HG02840 (cell line): ENCODE measurements around the gene MPP3.

ENCODE experiments used
- ATAC-seq: cut with Tn5 transposase; IDR thresholded peaks from one replicate; pipeline ENCODE4 v1.9.1; 2021; ENCODE audit warnings: mild to moderate bottlenecking, moderate library complexity, moderate number of reproducible peaks; ENCODE audit not compliant: unreplicated experiment, low FRiP score

Gene MPP3

DNA sequence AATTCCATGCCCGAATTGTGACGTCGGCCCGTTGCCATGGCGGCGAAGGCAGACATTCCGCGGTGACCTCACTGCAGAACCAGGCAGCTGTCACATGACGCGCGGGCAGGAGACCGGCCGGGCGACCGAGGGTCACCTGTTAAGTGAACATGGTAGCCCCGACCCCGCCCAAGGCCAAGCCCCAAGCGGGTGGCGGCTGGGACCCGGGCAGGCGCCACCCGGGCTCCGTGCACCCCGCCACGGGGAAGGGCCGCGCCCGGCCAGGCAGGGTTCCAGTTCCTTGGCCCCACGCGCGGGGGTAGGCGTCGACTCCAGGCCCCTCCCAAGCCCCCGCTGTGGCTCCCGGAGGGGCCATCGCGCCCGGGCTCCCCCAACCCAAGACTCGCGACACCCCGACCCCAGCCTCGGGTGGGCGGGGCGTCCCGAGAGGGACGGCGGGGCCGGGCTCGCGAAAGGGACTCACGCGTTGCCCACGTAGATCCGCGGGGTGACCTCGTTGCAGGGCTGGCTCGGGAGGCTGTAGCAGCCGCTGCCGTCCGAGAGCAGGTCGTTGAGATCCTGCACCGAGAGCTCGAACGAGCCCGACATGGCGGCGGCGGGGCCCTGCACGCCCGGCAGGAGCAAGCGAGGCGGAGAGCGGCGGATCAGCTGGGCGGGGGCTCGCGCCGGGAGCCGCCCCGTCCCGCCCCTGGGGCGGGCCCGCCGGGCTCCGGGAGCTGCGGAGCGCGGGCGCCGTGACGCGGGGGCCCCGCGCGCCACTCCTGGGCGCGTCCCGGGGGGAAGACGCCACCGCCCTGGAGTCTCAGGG is 54.4 kb downstream of the MPP3 start, which contains the start of gene DUSP3:
Gene DUSP3 (minus strand): TSS at position 641 of the 808 bp plus-strand sequence. CDS start 53 bp downstream, at position 588.
- no peak for ATAC-seq

DNA sequence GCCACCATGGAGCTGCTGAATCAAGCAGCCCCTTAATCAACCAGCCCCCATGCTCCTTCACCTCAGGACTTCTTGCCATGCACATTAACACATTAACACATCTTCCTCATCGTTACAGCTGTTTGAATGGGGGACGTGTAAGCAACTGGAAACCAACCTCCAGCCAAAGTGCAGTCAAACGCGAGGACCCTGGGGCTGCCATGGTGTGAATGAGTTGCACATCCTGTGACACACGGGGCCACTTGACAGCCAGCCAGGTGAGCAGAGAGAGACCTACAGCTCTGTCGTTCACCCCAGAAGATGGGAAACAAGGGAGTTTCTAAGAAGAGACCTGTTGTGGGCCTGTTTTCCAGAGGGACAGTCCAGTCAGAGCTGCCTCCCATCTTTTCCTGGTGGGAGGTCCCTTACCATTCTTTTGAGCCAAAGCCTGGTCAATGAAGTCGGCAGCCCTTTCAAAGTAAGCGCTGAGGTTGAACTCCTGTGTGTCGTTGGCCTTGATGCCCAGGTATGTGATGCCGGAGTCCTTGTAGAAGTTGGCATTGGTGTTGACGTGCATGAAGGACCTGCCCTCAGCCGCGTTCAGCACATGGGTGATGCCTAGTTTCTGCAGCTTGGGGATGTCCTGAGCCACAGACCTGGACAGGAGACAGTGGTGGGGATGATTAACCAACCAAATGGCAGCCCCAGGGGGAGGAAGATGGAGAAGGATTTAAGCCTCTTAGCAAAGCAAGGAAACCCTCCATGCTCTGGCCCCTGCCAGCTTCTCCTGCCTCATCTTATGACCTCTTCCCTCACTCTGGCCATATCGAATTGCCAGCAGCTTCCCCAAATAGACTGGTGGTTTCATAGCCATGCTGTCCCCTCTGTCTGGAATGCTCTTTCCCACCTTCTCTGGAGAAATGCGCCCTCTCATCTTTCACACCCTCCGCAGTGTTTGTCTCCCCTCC is 58.4 kb downstream of the MPP3 start:
- ATAC-seq: no peak

DNA sequence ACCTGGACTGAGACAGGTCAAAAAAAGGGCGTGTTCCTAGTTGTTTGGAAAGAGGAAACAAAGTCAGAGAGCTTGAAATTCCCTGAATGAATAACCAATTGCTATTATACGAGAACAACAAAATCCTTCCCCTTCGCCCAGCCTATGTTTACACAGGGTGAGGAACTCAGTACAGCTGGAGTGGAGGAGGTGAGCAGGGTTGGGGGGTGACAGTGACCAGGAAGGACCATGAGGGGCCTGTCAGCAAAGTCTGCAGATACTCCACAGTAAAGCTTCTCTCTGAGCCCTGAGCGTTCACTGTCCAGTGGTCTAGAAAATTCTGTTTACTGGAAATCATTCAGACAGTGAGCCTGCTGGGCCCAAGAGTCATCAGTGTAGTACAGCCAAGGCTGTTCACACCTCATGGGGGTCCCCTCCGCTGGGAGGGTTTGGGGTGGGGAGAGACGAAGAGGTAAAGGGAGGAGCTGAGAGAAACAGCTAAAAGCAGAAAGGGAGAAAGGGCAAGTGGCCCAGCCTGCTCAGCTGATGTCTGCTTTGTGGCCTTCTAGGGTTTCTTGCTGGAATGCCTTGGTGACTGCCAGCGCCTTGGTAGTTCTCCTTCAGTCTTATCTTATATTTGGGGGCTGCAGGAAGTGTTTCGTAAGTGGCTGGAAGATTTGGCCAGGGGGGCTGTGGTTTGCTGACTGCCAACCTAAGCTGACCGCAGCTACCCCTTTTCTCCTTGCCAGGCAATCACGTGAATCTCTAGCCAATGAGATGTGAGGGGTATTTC is 59.9 kb downstream of the MPP3 start:
- no peak for ATAC-seq

DNA sequence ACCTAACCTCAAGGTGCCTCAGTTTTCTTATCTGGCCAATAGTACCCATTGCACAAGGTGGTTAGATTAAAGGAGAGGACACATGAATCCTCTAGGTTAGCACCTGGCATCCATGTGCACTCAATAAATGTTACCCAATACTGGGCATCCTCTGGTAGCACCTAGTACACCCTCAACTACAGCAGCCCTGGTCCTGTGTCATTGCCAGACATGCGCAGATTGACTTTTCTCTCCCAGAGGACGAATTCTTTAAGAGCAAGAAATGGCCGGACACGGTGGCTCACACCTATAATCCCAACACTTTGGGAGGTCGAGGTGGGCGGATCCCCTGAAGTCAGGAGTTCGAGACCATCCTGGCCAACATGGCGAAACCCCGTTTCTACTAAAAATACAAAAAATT is 61.5 kb downstream of the MPP3 start:
- no peak for ATAC-seq

DNA sequence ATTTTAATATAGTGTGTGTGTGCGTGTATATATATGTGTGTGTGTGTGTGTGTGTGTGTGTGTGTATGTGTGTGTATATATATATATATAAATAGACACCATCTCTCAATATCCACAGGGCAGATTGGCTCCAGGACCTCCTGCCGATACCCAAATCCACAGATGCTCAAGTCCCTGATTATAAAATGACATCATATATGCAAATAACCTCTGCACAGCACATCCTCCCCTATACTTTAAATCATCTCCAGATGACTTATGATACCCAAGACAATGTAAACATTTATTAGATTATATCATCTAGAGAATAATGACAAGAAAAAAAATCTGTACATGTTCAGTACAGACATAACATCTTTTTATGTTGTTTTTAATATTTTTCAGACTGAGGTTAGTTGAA is 62.0 kb downstream of the MPP3 start:
- no peak for ATAC-seq

DNA sequence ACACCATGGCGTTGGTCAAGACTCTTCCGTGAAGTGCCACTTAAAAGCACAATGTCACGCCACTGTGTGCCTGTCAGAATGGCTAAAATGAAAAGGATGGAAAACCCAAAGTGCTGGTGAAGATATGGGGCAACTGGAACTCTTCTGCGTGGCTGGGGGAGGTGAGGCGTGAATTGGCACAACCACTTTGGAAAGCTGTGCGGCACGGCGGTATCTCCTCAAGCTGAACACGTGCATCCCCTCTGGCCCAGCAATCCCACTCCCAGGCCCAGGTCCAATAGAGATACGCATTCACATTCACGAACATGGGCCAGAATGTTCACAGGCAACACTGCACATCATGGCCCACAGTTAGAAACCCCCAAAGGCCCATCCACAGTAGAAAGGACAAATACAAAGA is 63.1 kb downstream of the MPP3 start:
- no peak for ATAC-seq

DNA sequence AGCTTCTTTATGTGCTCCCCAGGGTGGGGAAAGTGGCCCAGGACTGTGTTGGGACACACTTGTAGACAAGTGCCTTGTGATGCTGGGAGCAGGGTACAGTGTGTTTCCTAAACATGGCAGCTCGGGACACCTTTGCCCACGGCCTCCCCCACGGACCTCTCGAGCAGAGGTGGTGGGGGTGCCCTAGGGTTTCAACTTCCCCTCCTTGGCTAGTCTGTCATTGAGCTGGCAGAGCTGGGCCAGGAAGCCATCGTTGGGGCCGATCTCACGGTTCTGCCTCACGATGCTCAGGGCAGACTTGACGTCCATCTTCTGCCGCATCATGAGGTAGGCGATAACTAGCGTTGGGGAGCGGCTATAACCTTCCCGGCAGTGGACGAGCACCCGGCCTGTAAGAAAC is 63.5 kb downstream of the MPP3 start:
- ATAC-seq: no peak

DNA sequence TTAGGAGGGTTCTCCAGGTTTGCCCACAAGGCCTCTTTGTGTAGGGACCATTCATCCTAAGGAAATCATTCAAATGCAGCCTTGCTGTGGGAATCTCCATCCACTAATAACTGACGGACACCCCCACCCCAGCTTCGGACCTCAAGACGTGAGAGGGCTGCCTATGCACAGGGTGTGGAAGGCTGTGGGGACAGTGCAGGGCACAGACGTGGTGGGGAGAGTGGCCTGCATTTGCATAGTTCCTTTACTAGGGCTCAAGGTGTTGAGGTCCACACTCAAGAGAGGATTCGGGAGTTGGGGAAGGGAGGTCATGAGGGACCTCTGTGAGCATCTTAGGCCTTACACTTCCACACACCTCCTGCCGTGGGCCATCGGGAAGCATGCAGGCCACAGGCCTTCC is 64.0 kb downstream of the MPP3 start:
- no peak for ATAC-seq

DNA sequence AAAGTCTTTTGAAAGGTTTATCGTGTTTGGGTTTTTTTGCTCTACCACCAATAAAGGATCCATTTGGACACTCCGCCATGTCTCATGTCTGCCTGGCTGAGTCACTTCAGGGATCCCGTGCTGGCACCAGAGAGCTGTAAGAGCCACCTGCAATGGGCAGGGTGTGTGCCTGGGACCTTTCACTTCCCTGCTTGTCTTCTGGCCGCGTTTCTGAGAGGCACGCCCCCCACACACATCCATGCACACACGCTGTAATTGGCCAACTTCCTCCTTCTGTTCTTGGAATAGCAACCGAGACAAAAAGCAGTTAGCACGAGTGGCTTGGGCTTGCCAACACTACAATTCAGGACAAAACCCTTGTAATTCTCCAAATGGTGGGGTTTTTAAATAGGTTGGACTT is 64.6 kb downstream of the MPP3 start:
- no peak for ATAC-seq

DNA sequence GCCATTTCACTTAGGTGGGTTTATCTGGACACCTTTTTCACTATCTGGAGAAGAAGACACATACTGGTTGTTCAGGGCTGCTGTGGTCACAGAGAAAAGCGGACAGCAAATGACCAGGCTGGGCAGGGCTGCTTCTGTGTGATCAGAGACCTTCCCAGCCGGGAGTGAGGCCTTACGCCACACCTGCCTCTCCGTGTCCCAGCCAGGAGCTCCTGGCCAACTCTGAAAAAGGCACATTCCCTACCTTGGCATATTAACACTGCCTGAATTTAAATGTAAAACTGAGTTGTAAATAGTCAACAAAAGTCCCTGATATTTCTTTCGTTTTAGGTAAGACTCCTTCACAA is 65.3 kb downstream of the MPP3 start:
- no peak for ATAC-seq

DNA sequence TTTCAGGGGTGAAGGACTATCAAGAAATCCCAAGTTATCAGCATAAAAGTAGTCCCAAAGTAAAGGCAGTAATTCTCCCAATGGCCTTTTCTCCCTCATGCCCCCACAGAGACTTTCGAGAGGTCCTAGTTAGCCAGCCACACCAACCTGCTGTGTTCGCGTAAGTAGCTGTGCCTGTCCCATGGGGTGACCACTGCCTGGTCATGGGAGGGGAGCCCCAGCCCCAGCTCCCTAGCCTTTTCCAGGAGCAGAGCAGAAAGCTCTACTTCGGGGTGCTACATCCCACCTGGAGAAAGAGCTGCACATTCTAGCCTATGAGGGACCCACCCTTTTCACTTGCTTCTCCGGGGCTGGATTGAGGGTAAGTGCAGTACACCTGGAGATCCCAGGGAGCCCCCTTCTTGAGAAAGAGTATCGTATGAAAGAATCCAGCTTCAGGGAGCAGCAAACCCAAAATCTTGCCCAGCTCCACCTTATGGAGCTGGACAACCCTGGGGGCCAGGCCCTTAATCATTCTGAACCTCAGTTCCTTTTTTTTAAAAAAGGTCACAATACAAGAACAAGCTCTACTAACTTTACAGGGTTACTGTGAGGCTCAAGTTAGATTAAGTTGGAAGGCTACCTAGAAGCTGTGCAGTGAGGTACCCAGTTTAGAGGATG is 65.8 kb downstream of the MPP3 start:
- no peak for ATAC-seq

DNA sequence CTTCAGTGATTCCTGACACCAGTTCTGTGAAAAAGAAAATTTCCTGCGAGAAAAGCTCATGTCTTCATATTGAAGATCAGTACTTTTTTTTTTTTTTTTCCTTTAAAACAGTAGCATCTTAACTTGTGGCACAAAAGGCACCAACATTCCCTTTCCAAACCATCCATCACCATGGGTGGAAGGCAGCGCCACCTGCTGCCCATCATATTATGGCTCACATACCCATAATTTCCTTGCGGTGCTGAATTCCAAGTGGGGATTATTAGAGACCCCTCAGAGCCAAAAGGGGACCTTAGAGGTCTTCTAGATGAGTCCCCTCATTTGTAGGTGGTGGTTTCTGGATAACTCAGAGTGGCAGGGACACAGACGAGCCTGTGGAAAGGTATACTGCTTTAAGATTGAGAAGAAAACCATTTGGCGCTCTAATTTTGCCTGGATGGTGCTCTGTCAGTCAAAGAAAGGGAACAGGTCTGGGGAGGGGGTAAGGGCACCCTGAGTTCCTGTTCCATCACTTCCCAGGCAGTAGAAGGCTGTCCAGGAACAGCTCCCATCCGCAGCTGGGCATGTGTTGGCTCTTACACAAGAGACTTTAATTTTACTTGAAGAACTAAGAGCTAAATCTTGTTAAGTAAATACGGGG is 66.4 kb downstream of the MPP3 start:
- no peak for ATAC-seq

DNA sequence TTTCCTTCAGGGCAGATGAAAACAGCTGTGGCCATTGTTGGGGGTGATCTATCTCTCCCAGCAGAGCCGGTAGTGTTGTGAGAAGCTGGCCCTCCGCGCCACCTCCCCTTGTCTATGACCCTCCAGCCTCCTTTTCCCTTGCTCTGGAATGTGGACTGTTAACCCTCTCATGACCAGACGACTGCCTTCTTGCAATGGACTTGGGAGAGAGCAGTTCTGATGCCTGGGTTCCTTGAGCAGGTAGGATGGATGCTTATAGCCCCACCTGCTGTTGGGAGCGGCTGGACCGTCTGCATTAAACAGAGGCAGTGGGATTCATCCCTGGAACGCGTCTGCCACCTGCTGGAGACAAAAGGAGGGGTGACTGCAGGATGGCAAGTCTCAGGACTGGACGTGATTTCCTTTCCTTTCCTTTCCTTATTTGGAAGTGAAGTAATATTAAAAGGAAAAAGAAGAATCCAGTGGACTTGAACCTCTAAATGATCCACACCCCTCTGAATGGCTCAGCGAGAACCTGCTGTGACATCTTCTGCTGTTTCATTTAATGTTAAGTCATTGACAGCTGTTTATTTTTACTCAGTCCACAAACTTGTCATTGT is 72.6 kb downstream of the MPP3 start:
- ATAC-seq: no peak

DNA sequence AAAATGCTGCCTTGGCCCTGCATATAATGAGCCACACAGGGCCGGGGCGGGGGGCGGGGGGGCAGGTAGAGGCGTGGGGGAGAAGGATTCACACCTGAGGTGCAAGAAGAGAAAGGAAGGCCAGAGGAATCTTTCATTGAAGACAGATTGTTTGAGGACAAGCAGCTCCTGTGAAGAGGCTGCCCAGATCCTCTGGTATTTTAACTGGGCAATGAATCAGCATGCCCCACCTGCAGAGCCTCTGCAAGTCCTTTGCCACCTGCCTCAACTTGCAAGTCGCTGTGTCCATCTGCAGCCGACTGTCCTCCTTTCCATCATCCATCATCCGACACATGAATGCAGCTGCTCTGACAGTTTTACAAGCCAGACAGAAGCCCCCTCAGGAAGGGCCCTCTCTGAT is 73.1 kb downstream of the MPP3 start:
- ATAC-seq: no peak

DNA sequence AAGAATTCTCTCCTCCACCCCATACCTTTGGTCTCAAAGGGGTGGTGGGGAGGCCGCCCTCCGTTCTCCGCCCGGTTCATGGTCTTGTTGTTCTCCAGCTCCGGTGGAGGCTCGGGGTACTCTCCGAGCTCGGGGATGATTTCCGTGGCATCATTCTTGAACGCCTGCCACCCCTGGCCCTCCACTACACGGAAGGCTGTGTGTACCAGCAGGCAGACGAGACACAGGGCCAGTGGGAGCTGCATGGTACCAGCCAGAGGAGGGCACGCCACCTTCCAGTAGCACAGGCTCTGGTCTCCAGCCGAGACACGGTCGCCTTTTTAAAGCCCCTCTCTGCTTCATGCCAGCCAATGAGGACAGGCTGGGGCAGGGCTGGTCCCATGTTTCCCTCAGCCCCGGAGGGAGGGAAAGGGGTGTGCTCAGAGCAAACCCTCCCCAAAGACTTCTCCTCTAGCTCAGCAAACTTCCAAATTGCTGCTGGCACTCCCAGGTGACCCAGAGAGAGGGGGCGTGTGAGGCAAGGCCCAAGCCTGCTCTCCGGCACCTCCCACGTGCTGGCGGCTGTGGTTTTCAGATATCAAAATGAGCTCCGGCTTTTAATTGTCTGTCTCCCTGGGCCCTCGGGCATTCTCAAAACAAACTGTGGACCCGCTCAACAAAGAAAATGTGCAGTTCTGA is 74.3 kb downstream of the MPP3 start, which contains the start of gene SOST:
Gene SOST (minus strand): TSS at position 295 of the 678 bp plus-strand sequence. CDS start 50 bp downstream, at position 245.
- ATAC-seq: no peak

DNA sequence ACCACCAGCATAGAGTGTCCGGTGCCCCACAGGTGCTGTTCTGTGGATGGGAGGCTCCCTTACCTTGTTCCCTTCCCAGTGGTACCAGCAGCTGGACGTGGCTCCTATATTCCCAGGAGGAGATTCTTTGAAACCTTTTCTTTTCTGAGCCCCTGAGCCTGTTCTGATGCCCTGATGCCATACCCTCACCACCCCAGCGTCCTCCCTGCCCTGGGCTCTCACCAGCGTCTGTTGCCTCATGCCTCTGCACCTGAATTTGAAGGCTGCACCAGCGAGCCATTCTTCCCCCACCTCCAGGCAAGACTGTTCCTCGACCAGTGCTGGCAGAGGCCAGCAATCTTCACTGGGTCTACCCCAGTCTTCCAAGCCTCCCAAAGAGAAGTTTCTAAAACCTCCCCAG is 74.9 kb downstream of the MPP3 start:
- ATAC-seq: no peak

DNA sequence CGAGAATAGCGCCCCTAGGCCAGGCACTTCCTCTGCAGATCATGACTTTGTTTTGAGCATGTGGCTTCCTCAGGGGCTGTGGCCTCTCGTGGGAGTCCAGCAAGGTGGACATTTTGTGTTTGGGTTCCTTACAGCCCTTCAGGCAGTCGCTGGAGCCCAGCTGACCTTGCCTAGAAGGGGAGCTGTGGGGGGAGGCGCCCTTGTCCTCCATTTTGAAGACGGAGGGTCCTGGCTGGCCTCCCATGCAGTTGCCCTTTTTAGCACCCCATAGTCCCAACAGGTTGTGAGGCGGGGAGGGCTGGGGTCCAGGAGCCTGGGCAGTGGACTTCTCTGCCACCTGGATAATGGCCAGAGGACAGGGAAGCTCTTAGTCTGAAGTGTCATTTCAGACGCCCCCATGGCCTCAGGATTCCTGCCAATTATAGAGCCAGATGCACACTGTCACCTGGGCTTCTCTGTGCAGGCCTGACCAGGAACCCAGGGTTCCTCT is 75.7 kb downstream of the MPP3 start:
- ATAC-seq: no peak

DNA sequence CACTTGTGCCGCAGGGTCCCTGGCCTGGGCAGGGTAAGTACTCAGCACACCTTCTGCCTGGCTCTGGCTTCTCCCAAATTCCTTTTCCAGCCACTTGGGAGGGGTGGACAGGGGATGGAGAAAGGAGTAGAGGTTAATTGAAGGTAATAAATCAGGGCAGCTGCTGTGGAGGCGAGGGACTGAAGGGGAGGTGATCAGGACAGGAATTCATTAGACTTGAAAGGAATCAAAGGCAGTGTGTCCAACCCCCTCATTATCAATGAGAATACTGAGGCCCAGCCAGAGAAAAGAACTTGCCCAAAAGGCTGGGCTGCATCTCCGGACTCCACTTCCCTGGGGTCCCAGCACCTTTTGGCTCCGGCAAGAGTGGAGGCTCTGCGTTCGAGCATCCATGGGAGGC is 76.7 kb downstream of the MPP3 start:
- ATAC-seq: no peak
